GM12873 (cell line): ENCODE data around the gene PDX1.

Experiments
- TF ChIP-seq, protein P1 (sequence below): IDR thresholded peaks from 2 replicates; pipeline ENCODE4 v1.5.1; 2012; ENCODE audit warnings: low read depth, mild to moderate bottlenecking, moderate library complexity, low read length, control low read depth; ENCODE audit not compliant: insufficient read depth; ENCODE audit errors: missing control alignments

PDX1 gene

DNA sequence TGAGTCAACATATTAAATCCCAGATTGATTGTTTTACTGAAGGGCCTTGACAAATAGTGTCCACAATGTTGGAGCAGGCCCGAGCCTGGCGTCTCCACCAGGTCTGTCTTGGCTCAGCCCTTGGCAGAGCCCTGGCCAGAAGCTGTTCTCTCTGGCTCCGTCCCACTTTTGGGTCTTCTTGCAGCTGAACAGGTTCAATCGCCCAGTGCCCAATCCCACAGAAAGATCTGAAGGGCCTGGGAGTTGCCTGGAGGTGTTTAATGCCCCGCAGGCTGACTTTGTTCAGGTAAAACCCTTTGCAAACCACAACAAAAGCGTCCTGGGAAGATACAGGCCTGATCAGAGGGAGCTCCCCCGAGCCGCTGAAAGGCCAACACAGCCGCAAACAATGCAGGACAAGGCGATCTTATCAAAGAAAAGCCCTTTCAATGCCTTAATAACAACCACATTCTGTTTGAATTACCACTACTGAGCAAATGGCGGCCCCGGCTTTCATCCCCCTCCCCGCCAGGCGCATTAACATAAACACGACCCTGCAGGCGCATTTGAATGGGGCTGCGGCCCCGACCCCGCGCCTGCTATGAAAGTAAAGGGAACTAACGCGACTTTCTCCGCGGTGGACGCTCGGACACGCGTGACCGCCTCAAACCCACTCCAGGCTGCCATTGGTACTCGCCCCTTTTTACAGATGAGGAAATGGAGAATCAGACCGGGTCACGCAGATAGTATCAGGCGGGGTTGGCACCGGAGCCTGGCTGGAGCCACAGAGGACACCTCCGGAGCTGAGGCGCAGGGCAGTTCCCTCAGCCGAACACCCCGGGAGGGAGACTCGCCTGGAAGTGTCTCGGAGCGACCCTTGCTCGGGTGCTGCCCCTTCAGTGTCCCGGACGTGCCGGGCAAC lies 46.2 kb downstream of the PDX1 start:
- TF ChIP-seq, protein P1, sequence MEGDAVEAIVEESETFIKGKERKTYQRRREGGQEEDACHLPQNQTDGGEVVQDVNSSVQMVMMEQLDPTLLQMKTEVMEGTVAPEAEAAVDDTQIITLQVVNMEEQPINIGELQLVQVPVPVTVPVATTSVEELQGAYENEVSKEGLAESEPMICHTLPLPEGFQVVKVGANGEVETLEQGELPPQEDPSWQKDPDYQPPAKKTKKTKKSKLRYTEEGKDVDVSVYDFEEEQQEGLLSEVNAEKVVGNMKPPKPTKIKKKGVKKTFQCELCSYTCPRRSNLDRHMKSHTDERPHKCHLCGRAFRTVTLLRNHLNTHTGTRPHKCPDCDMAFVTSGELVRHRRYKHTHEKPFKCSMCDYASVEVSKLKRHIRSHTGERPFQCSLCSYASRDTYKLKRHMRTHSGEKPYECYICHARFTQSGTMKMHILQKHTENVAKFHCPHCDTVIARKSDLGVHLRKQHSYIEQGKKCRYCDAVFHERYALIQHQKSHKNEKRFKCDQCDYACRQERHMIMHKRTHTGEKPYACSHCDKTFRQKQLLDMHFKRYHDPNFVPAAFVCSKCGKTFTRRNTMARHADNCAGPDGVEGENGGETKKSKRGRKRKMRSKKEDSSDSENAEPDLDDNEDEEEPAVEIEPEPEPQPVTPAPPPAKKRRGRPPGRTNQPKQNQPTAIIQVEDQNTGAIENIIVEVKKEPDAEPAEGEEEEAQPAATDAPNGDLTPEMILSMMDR, result no peak

DNA sequence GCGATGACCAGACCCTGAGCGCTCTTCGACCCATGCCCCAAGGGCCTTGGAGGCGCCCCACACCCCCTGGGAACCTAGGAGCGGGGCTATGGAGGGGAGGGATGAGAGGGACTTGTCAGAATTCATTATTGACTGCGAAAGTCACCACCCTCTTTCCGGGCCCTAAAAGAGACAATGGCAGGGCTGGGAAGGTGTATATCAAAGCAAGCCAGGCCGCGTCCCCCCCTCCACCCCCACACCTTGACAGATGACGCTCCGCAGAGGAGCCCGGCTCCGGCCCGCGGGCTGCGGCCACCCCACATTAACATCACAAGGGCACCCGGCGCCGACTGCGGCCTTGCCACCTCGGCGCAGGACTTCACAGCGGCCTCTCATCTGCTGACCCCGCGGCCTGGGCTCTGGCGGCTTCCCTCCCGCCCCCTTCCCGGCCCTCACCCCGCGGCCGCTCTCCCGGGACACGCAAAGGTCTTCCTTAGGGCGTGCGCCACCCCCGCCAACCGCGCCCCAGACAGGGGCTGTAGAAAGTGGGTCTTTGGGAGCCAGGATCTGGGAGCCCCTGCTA lies 46.9 kb downstream of the PDX1 start:
- TF ChIP-seq, protein P1, result no peak

DNA sequence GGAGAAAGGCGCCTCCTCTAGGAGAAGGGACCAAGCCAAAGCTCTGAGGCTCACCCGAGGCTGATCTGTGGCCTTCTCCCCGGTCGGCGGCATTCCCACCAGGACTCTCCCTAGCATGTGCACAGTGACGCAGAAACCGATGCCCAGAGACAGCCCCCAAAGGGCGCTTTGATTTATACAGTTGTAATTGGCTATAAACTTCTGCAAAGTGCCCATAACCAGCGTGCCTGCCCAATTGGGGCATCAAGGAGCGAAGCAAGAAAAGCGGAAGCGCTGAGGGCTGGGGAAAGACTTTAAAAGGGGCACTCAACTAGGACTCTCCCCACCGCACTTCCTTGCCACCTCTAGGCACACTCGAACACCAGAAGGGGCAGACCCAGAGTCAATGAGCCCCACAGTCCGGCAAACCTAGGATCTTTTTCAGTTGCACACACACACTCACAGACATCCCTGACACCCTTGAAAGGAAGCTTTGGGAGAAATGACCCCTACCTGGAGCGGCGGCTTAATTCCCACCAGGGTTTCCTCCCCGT lies 47.5 kb downstream of the PDX1 start:
- TF ChIP-seq, protein P1, result no peak

DNA sequence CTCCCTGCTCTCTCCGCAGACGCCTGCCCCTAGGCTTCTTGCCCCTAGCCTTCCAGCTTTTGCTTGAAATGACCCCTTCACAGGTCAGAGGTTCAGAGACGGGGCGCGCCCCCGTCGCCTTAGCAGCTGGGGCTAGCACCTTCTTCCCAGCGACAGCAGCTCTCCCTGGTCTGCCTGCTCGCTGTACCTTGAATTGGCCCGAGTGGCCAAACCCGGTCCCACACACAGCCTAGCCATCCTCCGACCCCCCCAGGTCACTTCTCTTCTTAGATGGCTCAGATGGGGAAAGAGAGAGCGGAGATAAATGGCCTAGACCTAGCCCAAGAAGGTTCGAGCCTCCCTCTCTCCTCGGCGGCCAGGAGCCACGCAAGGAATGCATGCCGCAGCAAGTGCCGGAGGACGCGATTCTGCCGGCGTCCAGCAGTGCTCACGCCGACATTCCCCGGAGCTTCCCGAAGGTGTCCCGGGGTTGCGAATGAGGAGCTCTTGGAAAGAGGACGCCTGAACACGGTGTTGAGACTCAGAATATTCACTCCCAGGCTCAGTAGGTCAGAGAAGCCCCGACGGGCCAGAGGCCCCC lies 48.0 kb downstream of the PDX1 start:
- TF ChIP-seq, protein P1, result no peak

DNA sequence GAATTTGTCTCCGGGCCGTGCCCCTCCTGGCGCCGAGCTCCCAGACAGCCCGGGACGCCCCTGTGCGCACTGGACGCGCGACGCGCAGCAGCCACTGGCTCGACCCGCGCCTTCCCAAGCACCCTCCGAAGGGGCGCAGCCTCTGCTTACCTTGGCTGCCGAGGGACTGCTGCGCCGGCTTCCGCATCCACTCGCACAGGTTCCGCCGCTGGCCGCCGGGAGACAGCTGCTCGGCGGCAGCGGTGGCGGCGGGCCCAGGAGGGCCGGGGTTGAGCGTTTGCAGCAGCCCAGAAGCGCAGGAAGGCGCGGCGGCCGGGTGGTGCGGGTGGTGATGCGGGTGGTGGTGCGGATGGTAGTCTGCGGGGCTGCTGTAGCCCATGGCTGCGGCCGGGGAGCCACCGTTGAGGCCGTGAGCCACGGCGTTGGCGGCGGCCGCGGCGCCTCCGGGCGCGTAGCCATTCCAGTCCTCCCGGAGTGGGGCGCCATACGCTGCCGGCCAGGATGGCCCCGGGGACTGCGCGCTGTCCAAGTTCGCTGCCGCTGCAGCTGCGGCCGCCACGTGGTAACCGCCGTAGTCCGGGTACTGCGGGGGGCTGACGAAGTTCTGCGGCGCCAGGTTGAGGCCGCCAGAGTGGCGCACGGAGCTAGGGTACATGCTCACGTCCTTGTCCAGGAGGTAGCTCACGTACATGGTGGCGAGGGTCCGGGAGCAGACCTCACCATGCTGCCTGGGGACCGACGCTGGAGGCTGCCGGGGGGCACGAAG lies 48.7 kb downstream of the PDX1 start:
- TF ChIP-seq, protein P1, result no peak

DNA sequence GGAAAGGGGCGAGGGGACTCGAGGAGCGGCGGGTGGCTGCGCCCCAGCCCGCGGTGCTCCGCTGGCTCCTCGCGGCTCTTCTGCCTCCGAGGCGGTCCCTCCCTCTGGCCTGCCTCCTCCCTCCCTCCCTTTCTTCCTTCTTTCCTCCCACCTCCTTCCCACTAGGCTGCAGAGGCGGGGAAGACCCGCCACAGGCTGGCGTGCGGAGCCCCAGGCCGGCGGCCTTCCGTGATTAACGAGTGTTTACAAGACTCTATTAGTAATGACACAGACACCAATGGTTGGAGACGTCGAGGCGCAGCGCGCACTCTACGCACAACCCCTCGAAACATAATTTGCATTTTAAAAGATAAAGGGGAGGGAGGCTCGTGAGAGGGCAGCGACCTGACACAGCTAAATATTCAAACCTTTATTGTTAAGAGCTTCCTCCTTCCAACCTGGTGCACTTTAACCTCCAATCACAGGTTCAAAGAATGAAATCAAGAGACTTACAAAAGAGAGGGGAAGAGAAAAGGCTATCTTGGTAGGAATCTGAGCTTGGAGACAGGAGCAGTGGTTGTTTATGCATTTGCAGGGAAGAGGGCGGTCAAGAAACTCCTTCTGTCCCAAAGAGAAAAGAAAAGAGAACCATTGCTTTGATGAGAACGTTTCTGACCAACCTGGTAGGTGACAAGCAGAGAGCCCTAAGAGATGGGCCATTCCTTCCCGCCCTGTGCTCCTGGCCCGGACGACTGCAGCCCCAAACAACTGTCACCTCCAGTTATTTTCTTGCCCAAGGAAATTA lies 49.5 kb downstream of the PDX1 start, which contains the start of gene CDX2:
TSS of gene CDX2 (minus strand) at position 234 of the 784 bp plus-strand sequence. CDS start 309 bp downstream, outside the sequence.
- TF ChIP-seq, protein P1, result no peak
